CD4-positive, alpha-beta T cell treated with Interferon alpha-2 for 1 hour (primary cell): ENCODE data around the gene RHBDL1.

Experiments
- DNase-seq, 2 donors: peaks; one replicate each; pipeline ENCODE4 v3.0.0-alpha.2; 2020 to 2022

RHBDL1 gene

DNA sequence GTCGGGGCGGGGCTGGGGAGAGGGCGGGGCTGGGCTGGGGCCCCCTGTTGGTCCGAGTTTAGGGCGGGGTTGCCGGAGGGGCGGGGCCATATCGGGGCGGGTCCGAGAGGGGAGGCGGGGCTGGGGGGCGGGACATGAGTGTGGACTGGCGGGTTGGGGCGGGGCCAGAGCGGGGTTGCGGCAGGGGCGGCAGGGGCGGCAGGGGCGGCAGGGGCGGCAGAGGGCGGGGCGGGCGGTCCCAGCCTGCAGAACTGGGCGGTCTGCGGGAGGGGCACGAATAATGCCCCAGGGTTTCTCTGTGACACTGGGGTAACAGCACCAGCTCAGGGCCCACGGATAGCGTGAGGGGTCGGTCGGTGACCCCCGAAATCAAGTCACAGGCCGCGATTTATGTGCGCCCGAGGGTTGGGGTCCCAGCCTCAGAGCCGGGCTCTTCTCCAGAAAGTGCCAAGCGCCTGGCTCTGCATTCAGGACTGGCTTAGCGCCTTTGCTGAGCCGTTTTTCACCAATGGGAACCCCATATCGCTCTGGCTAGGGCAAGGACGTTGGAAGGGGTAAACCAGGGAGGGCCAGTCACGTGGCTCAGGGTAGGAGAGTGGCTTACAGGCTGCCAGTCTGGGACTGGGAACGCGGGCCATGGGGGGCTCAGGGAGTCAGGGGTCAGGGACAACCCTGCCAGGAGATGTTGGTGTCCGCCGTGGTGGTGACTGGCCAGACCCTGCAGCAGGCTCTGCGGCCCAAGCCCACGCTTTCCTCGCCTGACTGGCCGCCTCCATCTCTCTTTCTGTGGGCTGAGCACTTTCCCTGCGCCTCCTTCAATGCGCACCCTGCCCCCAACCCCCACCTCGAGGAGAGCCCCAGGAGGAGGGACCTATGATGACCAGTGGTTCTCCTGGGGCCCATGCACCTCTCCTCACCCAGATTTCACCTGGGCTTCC is 38.1 kb upstream of the RHBDL1 start:
- peak; percentile 86 to 90 for DNase-seq

DNA sequence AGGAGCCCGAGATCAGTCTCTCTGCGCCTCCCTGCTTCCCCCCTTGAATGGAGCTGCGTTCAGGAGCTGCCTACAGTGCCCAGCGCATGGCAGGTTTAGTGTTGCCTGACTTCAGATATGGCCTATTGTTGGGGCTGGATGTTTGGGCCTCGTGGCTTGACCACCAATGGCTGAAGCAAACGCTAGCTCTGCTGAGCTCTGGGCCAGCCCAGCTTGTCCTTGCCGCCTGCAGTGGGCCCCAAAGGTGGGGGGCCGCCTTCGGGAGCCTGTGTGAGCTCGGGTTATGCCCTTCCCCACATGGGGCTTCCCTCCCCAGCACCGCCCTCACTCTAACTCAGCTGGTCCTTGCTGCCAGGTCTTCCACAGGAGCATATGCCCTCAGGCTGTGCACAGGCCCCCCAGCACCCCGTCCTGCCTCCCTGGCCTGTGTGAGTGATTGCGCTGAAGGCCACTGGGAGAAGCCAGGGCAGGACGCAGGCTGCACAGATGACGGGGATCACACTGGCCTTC is 37.4 kb upstream of the RHBDL1 start:
- DNase-seq = no peak

DNA sequence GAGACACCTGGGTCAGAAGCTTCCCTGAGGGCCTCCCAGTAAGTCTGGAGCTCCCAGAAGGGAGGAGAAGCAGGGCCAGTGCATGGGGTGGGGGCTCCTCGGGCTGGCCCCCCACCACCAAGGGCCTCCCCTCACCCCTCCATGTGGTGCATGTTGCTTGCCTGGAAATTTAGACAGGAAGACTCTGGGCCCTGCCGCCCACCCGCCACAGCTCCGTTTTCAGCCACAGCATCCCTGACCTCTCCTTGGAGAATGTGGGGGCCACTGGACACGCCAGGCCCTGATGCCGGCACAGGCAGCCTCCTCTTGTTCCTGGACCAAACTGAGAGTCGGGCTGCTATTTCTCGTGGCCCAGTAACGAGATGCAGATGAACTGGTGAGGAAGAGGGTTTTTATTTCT is 36.6 kb upstream of the RHBDL1 start:
- DNase-seq = no peak

DNA sequence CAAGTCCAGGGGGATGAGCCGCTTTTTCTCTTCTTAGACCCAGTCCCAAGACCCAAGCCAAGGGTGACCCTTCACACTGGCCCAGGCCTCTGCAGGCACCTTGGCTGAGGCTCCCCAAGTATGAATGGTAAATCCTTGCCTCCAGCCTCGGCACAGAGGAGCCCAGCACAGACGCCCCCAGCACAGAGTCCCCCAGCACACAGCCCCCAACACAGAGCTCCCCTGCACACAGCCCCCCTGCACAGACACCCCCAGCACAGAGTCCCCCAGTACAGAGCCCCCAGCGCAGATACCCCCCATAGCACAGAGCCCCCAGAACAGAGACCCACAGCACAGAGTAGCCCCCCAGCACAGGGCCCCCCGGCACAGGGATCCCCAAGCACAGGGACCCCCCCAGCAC is 34.9 kb upstream of the RHBDL1 start:
- no peak for DNase-seq

DNA sequence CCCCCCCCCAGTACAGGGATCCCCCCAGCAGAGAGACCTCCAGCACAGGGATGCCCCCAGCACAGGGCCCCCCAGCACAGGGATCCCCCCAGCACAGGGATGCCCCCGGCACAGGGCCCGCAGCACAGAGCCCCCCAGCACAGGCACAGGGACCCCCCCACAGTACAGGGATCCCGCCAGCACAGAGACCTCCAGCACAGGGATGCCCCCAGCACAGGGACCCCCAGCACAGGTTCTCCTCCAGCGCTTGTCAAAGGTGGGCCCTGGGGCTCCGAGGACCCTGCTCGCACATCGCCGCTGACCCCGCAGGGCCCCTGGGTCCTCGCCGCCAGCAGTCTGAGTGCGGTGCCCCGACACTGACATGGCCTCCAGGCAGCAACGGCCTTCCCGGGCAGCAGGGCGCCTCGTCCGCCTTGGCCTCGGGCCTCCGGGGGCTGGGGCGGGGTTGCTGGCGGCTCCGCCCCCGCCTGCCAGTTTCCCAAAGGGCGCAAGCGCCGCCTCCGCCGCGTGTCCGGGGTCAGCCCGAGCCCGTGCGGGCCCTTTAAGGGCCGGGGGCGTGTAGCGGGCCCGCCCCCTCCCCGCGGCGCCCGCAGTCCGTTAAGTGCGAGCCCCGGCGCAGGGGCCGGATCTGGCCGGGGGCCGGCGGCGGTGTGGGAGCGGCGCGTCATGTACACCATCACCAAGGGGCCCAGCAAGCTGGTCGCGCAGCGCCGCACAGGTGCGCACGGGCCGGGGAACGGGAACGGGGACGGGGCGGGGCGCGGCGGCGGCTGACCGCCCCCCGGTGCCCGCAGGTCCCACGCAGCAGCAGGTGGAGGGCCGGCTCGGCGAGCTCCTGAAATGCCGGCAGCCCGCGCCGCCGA is 33.9 kb upstream of the RHBDL1 start, which contains the start of gene MCRIP2:
TSS of gene MCRIP2 (plus strand) at position 503 of the 863 bp plus-strand sequence. CDS start at position 667, 164 bp downstream.
- DNase-seq = peak; percentile 58 to 73

DNA sequence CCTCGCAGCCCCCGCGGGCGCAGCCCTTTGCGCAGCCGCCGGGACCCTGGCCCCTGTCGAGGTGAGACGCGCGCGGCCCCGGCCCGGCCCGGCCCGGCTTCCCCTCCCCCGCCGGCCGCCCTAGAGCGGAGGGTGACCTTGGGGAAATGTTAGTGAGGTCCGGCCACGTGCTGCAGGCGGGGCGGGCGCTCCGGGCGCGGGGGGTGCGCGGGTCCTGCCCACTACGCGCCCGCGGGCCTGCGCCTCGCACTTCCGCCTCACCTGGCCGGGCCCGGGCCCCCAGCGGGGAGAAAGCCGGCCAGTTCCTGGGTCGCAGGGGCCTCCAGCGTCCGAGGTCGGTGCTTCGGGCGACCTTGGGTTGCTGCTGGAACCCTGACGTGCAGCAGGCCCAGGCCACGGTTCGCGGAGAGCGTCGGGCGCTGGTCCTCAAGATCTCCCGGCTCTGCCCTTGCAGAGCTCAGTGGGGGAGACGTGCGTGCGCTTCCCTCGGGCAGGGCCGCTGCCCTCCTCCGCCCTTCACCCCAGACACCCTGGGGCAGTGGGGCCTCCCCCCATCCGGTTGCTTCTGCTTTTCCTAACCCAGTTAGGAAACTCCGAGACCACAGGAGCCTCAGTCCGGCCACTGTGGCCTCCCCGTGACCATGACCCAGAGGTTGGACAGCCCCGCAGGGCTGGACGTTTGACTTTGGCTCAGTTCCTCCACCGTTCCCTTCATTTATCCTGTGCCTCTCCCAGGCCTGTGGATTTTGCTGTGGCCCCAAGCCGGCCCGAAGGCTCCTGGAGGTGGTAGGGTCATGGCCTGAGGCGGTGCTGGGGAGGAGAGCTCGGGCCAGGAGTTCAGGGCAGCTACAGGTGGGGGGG is 33.1 kb upstream of the RHBDL1 start:
- peak; percentile 39 to 40 for DNase-seq

DNA sequence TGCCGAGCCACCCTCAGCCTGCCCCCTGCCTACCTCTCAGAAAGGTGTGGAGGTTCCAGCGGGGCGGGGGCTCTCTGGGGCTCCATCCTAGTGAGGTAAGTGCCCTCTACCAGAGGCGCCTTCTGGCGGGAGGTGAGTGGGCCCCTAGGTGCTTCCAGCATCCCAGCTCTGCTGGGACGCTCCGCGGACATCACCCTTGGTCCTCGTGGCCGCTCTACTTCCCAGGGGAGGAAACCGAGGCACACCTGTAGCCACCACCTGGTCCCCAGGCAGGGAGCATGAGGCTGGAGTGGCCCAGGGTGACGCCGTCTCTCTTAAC is 32.5 kb upstream of the RHBDL1 start:
- no peak for DNase-seq

DNA sequence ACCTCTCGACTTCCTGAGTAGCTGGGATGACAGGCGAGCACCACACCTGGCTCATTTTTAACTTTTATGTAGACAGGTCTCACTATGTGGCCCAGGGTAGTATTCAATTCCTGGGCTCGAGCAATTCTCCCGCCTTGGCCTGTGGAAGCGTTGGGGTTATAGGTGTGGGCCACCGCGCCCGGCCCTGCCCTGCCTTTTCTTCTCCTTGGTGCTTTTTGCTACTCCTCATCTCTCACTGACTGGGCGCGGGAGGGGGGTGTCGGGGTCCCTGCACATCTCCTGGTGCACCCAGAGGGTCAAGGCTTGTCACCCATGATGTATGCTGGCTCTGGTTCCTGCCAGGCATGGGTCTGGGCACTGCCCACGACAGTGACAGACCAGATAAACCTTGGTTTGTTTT is 30.9 kb upstream of the RHBDL1 start:
- no peak for DNase-seq

DNA sequence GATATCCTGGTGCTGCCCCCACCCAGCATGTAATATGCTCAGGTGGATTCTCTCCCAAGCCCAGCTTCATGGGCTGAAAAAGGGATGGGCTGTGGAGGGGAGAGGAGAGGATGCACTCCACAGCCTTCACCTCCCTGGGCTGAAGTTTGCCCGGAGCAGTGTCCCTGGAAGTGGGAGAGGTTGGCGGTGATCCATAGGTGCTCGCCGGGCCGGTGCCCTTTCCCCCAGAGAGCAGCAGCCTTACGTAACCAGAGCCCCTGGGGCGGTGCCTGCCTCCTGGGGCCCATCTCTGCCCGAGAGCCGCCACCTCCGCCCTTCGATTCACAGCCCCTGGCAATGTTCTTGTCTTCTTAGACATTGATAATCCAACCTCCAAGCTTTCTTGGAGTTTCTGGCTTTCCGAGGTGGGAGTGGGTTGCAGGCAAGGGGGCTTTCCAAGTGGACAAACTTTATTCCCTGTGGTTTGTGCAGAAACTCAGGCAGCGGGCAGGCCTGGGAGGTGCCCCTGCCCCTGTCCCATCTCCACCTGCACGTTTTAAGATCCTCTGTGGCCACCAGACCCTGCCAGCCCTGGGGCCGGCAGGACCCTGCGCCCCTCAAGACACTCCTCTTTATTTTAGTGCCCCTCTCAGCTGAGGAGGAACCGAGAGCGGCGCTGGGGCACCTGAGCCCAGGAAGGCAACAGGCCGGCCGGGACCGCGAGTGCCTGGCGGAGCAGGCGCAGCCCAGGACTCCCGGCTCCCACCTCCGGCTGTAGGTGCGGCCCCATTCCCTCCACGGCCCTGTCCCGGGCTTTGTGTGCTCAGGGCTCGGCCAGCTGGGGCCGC is 29.4 kb upstream of the RHBDL1 start:
- no peak for DNase-seq

DNA sequence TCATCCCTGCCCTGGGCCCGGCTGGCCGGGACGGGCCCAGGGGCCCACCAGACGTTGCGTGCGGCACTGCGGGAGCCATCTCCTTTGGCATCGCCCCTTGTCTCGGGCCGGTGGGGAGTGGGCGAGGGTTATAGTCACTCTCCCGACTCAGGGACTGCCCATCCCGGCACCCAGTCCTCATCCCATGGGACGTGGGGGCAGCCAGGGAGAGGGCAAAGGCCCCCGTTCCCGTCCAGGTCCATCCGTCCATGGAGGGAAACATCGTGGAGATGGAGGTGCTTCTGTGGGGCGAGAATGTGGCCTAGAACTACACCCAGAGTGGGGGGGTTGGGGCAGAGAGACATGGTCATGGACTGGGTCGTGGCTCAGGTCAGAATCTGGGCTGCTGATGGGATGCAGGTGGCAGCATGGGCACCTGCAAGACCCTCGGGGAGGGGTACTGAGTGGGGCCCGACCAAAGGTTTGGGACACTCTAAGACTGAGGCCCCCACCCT is 28.7 kb upstream of the RHBDL1 start:
- no peak for DNase-seq

DNA sequence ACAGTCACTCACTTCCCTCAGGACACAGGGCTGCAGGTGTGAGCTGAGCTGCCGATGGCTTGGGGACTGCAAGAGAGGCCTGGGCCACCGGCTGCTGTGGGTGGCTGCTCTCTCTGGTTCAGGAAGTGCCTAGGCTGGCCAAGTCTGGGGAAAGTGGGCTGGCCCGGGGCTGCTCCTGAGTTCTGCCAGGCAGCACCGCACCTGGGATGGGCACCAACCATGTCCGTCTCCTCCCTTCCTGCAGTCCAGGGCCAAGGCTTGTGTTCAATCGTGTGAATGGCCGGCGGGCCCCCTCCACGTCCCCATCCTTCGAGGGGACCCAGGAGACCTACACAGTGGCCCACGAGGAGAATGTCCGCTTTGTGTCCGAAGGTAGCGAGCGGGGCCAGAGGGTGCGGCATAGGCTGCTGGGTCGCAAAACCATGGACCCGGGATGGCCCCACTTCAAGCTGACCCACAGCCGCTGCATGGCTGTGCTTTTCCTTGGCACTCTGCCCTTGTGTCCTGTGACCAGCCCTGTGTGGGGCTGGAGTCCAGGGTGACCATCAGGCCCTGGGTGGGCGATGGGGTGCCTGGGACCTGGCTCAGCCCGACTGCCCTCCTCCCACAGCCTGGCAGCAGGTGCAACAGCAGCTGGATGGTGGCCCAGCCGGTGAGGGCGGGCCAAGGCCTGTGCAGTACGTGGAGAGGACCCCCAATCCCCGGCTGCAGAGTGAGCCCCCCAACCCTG is 28.1 kb upstream of the RHBDL1 start:
- no peak for DNase-seq

DNA sequence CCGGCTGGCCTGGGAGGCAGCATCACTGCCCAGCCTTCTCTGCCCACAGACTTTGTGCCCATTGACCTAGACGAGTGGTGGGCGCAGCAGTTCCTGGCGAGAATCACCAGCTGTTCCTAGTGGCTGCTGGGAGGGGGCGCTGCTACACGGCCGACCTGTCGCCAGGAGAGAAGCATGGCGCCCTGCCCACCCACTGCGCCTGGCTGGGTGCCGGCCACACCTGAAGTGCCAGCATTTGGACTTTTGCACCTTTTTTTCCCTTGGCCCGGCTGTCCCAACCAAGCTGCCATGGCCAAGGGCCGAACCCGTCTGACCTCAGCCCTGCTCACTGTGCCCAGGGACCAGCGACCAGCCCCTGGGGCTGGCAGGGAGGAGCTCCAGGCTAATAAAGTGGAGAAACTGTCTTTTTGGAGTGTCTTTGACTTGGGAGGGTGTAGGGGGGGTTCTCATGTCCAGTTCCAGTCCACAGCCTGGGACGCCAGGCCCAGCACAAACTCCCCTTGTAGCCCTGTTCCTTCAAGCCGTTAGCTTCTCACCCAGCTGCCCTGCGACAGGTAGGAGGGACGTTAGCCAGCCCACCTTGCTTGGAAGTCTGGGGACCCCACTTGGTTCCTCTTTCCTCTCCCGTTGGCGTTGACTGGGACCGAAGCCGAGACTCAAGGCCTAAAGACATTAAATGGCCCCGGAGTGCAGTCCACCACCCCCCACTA is 27.2 kb upstream of the RHBDL1 start:
- DNase-seq = peak in 1 of 2 donors; percentile 40

DNA sequence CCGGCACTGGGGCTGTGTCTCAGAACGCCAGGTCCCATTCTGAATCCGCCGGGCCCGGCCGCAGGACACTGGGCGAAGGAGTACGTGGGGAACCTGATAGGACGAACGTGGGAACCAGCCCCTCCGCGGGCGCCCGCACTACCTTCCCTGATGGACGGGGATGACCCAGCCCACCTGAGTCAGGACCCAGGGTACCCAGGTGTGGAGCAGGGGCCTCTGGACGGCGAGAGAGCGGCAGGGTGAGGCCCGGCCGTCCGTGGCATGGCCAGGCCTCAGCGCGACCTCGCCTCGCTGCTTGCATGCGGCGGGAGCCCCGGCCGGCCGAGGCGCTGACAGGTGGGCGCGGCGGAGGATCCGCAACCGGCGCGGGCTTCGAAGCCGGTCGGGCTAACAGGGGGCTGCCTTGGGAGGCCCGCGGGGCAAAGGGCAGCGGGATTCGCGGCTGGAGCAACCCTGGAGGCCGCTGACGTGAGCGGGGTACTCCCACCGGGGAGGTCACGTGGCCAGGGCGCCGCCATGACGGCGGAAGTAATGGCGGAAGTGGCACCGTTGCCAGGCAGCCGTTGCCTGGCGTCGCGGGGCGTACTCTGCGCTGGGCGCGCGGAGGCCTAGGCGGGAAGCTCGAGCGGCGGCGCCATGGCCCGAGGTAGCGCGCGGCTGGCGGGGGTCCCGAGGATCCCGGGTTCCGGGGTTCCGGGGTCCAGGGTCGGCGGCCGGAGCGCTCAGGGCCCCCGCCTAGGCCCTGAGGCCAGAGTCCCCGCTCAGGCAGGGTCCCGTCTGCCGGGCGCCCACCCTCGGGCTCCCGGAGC is 26.5 kb upstream of the RHBDL1 start, which contains the start of gene WDR90:
TSS of gene WDR90 (plus strand) at position 585 of the 809 bp plus-strand sequence. CDS start at position 637, 52 bp downstream.
- DNase-seq = peak; percentile 86 to 91

DNA sequence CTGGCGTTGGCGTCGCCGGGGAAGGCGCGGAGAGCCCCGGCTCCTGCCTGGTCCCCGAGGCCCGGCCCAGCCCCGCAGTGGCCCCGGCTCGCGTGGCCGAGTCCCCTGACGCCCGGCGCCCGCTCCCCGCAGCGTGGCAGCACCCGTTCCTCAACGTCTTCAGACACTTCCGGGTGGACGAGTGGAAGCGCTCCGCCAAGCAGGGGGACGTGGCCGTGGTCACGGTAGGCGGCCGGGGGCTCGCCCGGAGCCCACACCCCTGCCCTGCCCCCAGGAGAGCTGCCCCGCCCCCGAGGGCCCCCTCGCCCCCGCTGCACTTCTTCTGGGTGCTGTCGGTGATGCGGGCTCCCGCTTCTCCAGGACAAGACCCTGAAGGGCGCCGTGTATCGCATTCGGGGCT is 25.8 kb upstream of the RHBDL1 start:
- no peak for DNase-seq

DNA sequence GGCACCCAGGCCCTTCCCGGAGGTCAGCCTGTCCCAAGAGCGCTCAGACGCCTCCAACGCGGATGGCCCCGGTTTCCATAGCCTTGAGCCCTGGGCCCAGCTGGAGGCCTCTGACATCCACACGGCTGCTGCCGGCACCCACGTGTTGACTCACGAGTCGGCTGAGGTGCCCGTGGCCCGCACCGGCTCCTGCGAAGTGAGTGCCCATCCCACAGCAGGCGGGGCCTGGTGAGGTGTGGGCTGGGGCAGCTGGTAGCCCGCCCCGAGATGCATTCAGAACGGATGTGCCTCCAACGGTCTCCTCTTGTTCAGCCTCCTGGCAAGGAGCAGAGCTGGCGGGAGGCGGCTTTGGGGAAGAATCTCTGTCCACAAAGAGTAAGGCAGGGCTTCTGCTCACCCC is 23.6 kb upstream of the RHBDL1 start:
- DNase-seq = no peak

DNA sequence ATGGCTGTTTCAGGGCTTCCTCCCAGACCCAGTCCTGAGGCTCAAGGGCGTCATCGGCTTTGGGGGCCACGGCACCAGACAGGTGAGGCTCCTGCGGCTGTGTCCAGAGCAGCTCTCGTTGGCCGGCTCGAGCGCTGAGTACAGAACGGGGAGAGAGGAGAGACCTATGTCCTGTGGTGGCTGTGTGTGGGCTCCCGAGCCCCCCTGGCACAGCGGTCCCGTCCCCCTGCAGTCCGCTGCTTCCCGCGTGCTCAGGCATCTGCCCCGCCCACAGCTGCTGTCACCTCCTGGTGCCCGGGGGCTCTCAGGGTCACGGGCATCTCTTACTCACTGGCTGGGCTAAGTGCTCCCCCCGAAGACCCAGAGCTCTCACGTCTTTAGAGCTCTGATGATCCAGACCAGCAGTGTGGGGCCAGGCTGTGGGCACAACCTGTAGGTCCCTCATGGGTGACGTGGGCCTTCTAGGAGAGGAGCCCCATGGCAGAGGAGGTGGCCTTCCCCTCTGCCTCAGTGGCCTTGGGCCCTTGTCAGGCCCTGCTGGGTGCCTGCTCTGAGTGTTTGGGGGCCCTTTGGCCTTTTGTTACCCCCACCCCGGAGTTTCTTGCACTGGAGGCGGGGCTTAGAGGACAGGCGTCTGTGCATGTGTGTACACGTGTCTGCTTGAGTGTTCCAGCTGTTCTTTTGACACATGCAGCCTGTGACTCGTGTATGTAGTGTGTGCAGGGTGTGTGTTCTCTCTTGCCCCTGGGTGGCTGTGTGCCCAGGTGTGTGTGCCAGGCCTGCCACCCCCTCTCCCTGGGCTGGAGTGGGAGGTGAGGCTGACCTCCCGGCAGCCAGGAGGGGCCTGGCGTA is 22.8 kb upstream of the RHBDL1 start:
- DNase-seq = no peak

DNA sequence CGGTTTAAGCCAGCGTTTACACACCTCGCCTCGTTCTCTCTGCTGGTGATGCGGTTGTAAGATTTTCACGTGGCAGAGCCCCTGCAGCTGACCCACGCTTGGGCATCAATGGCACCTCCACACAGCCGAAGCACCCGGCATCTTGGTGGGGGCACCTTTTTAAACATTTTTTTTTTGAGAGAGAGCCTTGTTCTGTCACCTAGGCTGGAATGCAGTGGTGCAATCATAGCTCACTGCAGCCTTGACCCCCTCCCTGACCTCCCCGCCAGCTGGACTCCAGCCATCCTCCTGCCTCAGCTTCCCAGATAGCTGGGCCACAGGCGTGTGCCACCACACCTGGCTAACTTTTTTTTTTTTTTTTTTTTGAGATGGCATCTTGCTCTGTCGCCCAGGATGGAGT is 21.4 kb upstream of the RHBDL1 start:
- no peak for DNase-seq

DNA sequence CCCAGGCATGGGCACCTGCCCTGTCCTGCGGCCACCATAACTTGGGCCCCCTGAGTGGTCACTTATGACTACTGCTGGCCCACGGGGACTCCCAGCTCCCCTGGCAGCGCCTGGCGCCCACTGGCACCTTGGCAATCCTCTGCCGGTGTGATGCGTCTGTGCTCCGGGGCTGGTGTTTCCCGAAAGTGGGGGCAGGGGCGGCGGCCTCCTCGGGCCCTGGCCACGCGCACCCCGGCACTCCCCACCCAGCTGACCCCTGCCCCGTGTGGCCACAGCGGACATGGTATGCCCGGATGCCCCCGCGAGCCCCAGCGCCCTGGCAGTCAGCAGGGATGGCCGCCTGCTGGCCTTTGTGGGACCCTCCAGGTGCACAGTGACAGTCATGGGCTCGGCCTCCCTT is 18.0 kb upstream of the RHBDL1 start:
- DNase-seq = no peak
